Activated naive CD8-positive, alpha-beta T cell treated with anti-CD3 and anti-CD28 coated beads, Interleukin-2, amount 10 ng/mL, durations not matched to agents 7 days and 5 days (primary cell): ENCODE data around the gene METTL16. TPM values are rescaled to one million over a fixed set of nuclear protein-coding genes. Genes with fewer than 3 reads are reported as not detected.

Source experiments
- ATAC-seq: fragments of 150-1000 bp; cut with Tn5 transposase; one replicate; pipeline ENCODE4 v1.10.0; 2021; ENCODE audit warnings: low read depth, moderate library complexity
- POLR2A ChIA-PET: fragments of 350-600 bp; sonication (Branson Sonifier 250); formaldehyde crosslinking; loops from one replicate; lab custom pipeline; 2021; ENCODE audit warnings: antibody characterized with exemption; lab: Charles Lee
- DNase-seq: peaks from one replicate; pipeline ENCODE4 v3.0.0; 2021
- H3K27ac Mint-ChIP-seq: one replicate; pipeline ENCODE4 v1.8.0; 2022; ENCODE audit warnings: mild to moderate bottlenecking, mixed read lengths
- H3K27me3 Mint-ChIP-seq: one replicate; pipeline ENCODE4 v1.8.0; 2022; ENCODE audit warnings: mild to moderate bottlenecking, moderate library complexity, mixed read lengths
- H3K36me3 Mint-ChIP-seq: one replicate; pipeline ENCODE4 v1.8.0; 2021; ENCODE audit warnings: mild to moderate bottlenecking, mixed read lengths
- H3K4me1 Mint-ChIP-seq: one replicate; pipeline ENCODE4 v1.8.0; 2021; ENCODE audit warnings: mixed read lengths
- H3K4me3 Mint-ChIP-seq: one replicate; pipeline ENCODE4 v1.8.0; 2022; ENCODE audit warnings: mild to moderate bottlenecking, moderate library complexity, mixed read lengths
- H3K9me3 Mint-ChIP-seq: one replicate; pipeline ENCODE4 v1.8.0; 2021; ENCODE audit warnings: mixed read lengths
- total RNA-seq, 2 experiments: library from RNA; stranded (reverse); gene quantifications; one replicate each; pipeline ENCODE4 v1.2.3, GENCODE V29; 2021

METTL16 gene
- total RNA-seq, 2 experiments from 2014 or later = 32.2 to 36.6 TPM

DNA sequence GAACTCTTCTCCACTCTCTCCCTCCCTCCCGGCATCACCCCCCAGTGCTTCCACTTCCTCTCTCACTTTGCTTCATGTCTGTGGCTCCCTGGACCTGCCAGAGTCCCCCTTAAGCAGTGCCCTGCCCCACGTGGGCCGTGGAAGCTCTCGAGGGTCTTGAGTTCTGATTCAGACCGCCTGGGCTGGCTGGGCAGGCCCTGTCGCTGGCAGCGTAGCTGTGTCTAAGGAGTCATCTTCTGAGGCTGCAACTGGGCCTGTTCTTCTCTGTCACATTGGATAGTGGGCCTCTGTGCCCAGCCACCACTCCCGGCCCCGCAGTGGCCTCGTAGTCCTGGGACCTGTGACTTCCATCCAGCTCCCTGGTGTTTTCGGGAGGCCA, 141.5 kb downstream of the METTL16 start:
- DNase-seq (no peak), ATAC-seq (no peak)
- POLR2A ChIA-PET = no interaction called here
- H3K27ac Mint-ChIP-seq = no peak overlapping the region
- H3K4me3 Mint-ChIP-seq = no peak overlapping the region
- H3K36me3 Mint-ChIP-seq = no peaks in the 10 kb centered on the region
- peaks cover 1% of the 10 kb centered on the region for H3K4me1 Mint-ChIP-seq
- H3K27me3 Mint-ChIP-seq = no peaks in the 10 kb centered on the region
- no peaks in the 10 kb centered on the region for H3K9me3 Mint-ChIP-seq

DNA sequence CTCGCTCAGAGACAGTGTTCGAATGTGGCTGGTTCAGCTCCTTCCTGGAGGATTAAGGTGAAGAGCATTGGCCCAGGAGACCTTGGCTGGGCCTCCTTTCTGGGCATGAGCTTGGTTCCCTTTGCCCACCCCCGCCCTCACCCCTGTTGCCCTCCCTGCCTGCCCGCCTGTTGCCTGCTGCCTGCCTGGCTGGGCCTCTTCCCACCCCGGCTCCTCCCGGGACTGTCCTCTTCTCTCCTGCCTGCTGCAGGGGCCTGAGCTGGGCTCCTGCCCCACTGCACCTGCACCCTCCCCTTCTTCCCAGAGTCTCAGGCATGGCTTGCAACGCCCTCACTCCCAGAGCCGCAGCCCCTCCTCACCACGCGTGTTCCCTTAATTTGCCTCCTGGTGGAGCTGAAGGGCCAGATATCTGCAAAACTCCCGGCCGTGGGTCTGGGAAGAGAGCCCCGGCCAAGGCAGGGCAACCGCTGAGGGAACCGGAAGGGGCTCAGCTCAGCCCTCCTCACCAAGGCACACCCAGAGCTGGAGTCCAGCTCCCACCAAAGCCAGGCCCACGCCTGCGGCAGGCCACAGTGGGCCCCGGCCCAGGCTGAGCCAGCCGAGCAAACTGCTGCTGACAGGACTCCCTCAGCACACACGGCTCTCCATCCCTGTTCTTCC, 142.0 kb downstream of the METTL16 start:
- Mint-ChIP-seq H3K9me3 (no peaks in the 10 kb centered on the region), H3K4me3 (no peak overlapping the region), H3K4me1 (peaks cover 1% of the 10 kb centered on the region), H3K27ac (no peak overlapping the region), H3K36me3 (no peaks in the 10 kb centered on the region), H3K27me3 (no peaks in the 10 kb centered on the region)
- DNase-seq (no peak), ATAC-seq (no peak)
- POLR2A ChIA-PET = no interaction called here

DNA sequence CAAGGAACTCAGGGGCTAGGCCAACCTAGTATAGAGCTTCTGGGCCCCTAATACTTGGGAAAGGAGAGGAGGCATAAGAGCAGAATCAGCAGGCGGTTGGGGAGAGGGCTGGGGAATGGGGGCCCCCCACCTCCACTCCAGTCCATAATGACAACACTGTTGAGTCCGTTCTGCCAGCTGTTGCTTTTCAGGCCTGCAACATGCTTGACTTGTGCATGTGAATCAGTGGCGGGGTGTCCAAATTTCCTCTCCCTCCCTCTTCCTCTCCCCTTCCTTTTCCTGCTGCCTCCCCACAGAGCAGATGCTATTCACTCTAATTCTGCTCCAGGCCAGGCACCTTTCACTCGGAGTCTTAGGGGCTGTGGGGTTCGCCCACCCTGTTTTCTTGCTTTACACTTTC, 142.6 kb downstream of the METTL16 start:
- no peak overlapping the region for H3K4me3 Mint-ChIP-seq
- no peaks in the 10 kb centered on the region for H3K36me3 Mint-ChIP-seq
- H3K27me3 Mint-ChIP-seq = no peaks in the 10 kb centered on the region
- ATAC-seq (no peak), DNase-seq (no peak)
- H3K27ac Mint-ChIP-seq = no peak overlapping the region
- POLR2A ChIA-PET = no interaction called here
- peaks cover 1% of the 10 kb centered on the region for H3K4me1 Mint-ChIP-seq
- no peaks in the 10 kb centered on the region for H3K9me3 Mint-ChIP-seq

DNA sequence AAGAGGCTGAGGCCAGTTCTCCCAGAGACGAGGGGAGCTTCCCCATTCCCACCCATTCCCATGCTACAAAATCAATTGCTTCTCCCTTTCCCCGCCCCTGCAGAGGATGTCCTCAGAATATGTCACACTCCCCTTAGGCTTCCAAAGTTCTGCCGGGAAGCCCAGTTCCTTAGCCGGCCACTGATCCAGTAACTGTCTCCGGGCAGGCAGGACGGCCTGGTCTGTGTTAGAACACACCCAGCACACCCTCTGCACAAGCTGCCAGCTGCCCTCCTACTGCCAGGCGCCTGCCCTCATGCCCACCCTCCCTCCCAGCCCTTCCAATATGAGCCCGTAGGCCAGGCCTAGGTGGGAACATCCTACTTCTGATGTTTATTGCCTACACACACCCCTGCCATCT, 143.3 kb downstream of the METTL16 start:
- no peaks in the 10 kb centered on the region for H3K36me3 Mint-ChIP-seq
- POLR2A ChIA-PET = no interaction called here
- DNase-seq (no peak), ATAC-seq (no peak)
- H3K27ac Mint-ChIP-seq = no peak overlapping the region
- no peak overlapping the region for H3K4me3 Mint-ChIP-seq
- no peaks in the 10 kb centered on the region for H3K9me3 Mint-ChIP-seq
- H3K27me3 Mint-ChIP-seq = no peaks in the 10 kb centered on the region
- H3K4me1 Mint-ChIP-seq = peaks cover 1% of the 10 kb centered on the region

DNA sequence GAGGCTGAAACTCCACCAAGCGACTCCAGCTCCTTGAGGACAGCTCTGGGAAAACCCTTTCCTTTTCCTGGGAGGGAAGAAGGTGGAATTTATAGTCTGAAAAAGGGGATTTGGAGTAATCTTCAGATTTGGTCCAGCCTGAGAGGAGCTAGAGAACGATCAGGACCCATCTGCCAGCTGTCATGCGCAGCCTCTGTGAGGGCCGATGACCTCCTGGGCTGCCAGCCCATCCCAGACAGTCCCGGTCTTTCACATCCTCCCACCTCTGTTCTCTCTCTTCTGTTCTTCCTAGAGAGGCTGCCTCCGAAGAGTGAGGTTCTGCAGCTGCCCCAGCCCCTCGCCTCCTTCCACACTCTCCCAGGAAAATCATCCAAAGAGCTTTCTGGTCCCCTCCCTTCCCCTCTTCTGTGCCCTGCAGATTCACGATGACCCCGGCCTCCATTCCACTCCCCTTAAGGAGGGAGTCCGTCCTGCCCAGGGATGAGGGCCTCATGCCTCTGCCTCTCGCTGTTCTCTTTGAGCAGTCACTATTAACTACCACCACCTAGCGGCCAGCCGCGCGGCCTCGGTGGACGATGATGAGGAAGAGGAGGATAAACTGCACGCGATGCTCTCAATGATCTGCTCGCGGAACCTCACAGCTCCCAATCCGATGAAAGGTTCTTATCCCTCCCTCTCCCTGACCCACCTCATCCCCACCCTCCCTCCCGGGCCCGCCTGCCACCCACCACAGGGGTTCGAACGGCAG, 144.8 kb downstream of the METTL16 start:
- DNase-seq (no peak), ATAC-seq (no peak)
- Mint-ChIP-seq H3K4me3 (no peak overlapping the region), H3K4me1 (peaks cover 1% of the 10 kb centered on the region), H3K27me3 (no peaks in the 10 kb centered on the region), H3K36me3 (peaks cover 3% of the 10 kb centered on the region), H3K9me3 (no peaks in the 10 kb centered on the region), H3K27ac (no peak overlapping the region)
- POLR2A ChIA-PET = no interaction called here

Other genes with a start within 250 kb of the METTL16 start
- 10 to 100 TPM; 48.5 to 58.3 TPM for gene SMG6, start 208.1 kb downstream of the METTL16 start, total RNA-seq
- gene SRR, start 207.9 kb downstream of the METTL16 start, total RNA-seq = 10 to 100 TPM; 16.3 to 19.8 TPM
- 10 to 100 TPM; 27.8 to 30.2 TPM for gene TSR1, start 175.4 kb downstream of the METTL16 start, total RNA-seq
- gene SGSM2, start 174.4 kb downstream of the METTL16 start, total RNA-seq = 100 to 1,000 TPM; 116 to 131 TPM
- 10 to 100 TPM; 35.6 to 38.6 TPM for gene MNT, start 110.8 kb downstream of the METTL16 start, total RNA-seq
- 100 to 1,000 TPM; 151 to 171 TPM for gene PAFAH1B1, start 81.8 kb upstream of the METTL16 start, total RNA-seq
- 10 to 100 TPM; 46.2 to 48.7 TPM for gene CLUH, start 199.9 kb upstream of the METTL16 start, total RNA-seq
- under 1 TPM; 0.08 to 0.09 TPM for gene CCDC92B, start 237.8 kb upstream of the METTL16 start, total RNA-seq